ENCODE data around the gene RNU6-1.

RNU6-1 gene

DNA sequence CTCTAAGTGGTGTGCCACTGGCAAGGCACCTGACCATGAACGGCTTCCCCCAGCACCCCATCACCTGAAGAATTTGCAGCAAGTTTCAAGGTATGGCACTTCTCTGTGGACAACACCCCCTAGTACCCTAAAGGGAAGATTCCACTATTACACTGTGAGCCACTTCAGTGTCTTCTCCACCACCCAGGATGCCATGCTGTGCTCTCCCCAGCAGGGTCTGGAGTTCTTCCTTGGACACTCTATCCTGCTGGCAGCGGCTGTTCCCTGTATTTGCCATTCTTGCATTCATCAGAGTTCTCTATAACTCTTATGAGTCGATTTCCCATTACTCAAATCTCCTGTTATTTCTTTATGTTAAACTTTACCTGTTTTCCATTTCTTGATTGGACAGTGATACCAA, 33.9 kb upstream of the RNU6-1 start:
- H3K4me3 ChIP-seq (ENCODE audit: low read depth, low read length): no peak overlapping the region
- DNase-seq: no peak
- H3K9me3 ChIP-seq: peaks cover 3% of the 10 kb centered on the region; the same call in 1 of the 2 replicates
- H3K4me1 ChIP-seq: no peaks in the 10 kb centered on the region
- H3K36me3 ChIP-seq: no peaks in the 10 kb centered on the region
- TF ChIP-seq, protein P1, sequence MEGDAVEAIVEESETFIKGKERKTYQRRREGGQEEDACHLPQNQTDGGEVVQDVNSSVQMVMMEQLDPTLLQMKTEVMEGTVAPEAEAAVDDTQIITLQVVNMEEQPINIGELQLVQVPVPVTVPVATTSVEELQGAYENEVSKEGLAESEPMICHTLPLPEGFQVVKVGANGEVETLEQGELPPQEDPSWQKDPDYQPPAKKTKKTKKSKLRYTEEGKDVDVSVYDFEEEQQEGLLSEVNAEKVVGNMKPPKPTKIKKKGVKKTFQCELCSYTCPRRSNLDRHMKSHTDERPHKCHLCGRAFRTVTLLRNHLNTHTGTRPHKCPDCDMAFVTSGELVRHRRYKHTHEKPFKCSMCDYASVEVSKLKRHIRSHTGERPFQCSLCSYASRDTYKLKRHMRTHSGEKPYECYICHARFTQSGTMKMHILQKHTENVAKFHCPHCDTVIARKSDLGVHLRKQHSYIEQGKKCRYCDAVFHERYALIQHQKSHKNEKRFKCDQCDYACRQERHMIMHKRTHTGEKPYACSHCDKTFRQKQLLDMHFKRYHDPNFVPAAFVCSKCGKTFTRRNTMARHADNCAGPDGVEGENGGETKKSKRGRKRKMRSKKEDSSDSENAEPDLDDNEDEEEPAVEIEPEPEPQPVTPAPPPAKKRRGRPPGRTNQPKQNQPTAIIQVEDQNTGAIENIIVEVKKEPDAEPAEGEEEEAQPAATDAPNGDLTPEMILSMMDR (IDR thresholded peaks at IDR 0.05; ENCODE audit: low read depth, low read length): no peak
- H3K27me3 ChIP-seq: no peaks in the 10 kb centered on the region

DNA sequence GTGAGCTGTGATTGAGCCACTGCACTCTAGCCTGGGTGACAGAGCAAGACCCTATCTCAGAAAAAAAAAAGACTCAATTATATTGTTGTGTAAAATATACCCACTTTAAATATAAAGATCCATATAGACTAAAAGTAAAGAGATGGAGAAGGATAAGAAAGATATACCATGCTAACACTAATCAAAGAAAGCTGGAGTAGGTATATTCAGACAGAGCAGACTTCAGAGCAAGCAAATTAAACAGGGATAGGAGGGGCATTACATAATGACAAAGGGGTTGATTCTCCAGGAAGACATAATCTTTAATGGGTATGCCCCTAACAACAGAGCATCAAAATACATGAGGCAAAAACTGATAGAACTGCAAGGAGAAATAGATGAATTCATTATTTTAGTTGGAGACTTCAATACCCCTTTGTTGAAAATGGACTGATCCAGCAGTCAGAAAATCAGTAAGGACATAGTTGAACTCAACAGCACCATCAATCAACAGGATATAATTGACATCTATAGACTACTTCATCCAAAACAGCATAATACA, 31.1 kb upstream of the RNU6-1 start:
- Histone ChIP-seq H3K36me3 (no peaks in the 10 kb centered on the region), H3K4me1 (no peaks in the 10 kb centered on the region), H3K27me3 (no peaks in the 10 kb centered on the region), H3K4me3 (ENCODE audit: low read depth, low read length) (no peak overlapping the region), H3K9me3 (peaks cover 3% of the 10 kb centered on the region; the same call in 1 of the 2 replicates)
- TF ChIP-seq, protein P1 (IDR thresholded peaks at IDR 0.05; ENCODE audit: low read depth, low read length): no peak
- no peak for DNase-seq

DNA sequence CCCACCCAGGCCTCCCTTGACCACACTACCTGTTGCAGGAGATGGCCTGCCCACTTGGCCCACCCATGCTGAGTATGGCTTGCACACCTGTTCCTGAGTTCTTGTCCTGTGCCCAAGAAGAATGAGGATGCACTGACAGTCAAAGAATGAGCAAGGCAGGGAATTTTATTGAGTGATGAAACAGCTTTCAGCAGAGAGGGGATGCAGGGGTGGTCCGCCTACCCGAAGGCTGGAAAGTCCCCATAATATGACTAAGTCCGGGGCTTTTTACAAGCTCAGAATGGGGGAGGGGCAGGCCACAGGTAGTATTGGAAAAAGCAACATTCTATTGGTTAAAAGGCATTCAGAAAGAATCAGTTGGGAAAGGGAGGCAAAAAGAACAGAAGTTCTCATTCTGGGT, 29.9 kb upstream of the RNU6-1 start:
- DNase-seq: no peak
- no peaks in the 10 kb centered on the region for H3K36me3 ChIP-seq
- TF ChIP-seq, protein P1 (IDR thresholded peaks at IDR 0.05; ENCODE audit: low read depth, low read length): no peak

DNA sequence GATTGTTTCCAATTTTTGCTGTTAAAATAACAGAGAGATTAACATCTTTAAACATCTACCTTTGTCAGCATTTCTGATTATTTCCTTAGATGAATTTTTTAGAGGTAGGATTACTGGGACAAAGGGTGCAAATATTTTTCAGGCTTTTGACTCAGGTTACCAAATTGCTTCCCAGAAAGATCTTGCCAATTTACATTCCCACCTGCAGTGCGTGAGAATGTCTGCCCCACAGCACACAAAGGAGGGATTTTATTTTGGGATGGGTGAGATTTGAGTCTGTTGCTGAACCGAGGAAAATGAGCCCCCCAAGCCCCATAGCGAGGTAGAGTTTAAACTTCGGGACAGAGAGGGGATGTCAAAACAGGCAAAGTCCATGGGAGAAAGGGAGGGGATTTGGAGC, 25.9 kb upstream of the RNU6-1 start:
- no peak overlapping the region for H3K4me3 ChIP-seq (ENCODE audit: low read depth, low read length)
- TF ChIP-seq, protein P1 (IDR thresholded peaks at IDR 0.05; ENCODE audit: low read depth, low read length): no peak
- H3K36me3 ChIP-seq: no peaks in the 10 kb centered on the region

More for the DNA sequence above, 29.9 kb upstream of the RNU6-1 start:
- Histone ChIP-seq H3K27me3 (no peaks in the 10 kb centered on the region), H3K4me3 (ENCODE audit: low read depth, low read length) (no peak overlapping the region), H3K9me3 (peaks cover 3% of the 10 kb centered on the region; the same call in 1 of the 2 replicates), H3K4me1 (no peaks in the 10 kb centered on the region)

DNA sequence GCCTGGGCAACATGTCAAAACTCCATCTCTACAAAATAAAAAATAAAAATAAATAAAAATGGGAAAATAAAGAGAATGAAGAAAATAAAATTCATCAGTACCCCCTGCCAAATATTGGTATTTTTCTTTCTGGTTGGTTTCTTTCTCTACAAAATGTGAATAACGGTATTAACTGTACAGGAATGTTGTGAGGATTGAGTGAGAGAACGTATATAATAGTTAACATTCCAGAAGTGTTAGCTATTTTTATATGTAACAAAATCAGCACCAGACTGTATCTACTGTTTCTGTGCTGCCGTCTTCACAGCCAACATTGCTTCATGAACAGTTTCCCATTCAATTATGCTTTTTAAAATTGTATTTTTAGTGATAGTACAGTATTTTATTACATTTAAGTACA, 25.5 kb upstream of the RNU6-1 start:
- TF ChIP-seq, protein P1 (IDR thresholded peaks at IDR 0.05; ENCODE audit: low read depth, low read length): no peak
- Histone ChIP-seq H3K36me3 (no peaks in the 10 kb centered on the region), H3K4me3 (ENCODE audit: low read depth, low read length) (no peak overlapping the region), H3K4me1 (no peaks in the 10 kb centered on the region), H3K27me3 (no peaks in the 10 kb centered on the region), H3K9me3 (no peaks in the 10 kb centered on the region)
- DNase-seq: no peak

More for the DNA sequence above, 25.9 kb upstream of the RNU6-1 start:
- Histone ChIP-seq H3K27me3 (no peaks in the 10 kb centered on the region), H3K4me1 (no peaks in the 10 kb centered on the region), H3K9me3 (no peaks in the 10 kb centered on the region)
- no peak for DNase-seq

DNA sequence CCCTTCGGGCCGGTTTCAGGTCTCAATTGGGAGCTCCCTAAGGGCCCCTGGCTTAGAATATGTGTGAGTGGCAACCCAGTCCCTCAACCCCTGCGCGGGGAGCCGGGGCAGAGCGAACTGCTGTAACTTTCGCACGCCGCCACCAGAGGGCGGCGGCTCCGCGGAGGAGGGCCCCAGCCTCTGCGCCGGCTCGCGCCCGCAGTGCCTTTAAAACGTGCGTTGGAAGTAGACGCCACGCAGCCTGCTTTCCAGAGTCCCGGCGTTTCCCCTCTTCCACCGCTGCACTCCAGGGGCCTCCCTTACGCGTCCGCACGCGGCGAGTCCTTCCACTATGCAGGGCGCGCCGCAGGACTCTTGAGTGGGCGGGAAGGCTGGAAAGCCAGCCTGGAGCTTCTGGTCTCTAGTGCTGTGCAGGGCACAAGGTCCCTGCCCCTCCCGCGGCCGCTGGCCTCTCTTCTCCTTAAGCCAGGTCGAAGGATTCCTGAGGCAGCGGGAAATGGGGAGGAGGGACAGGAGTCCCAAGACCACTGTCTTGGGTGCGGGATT, 23.7 kb upstream of the RNU6-1 start:
- H3K4me3 ChIP-seq (ENCODE audit: low read depth, low read length): peak overlapping the region; percentile 57
- peak; percentile 88 for DNase-seq
- TF ChIP-seq, protein P1 (IDR thresholded peaks at IDR 0.05; ENCODE audit: low read depth, low read length): peak; percentile 92
- H3K9me3 ChIP-seq: no peaks in the 10 kb centered on the region
- H3K27me3 ChIP-seq: no peaks in the 10 kb centered on the region
- H3K4me1 ChIP-seq: no peaks in the 10 kb centered on the region; the same call in 1 of the 2 replicates
- no peaks in the 10 kb centered on the region for H3K36me3 ChIP-seq

Measured in BE2C (cell line).